Activated T-helper 1 cell treated with anti-CD3 and anti-CD28 coated beads, Interleukin-12 subunit alpha, Interleukin-12 subunit beta, Interleukin-2, Interleukin-4 antibody, amounts not matched to agents 30 ng/mL and 10 ng/mL and 1 ng/mL, durations not matched to agents 14 hours and 24 hours and 36 hours (primary cell): ENCODE measurements around the gene HBG1. TPM values are rescaled to one million over a fixed set of nuclear protein-coding genes. Genes with fewer than 3 reads are reported as not detected.
"Not testable (repeated sequence)": the region's sequence is repeated elsewhere in the genome, so short reads cannot be mapped to it uniquely, and the experiment has no call there.

Experiments
- DNase-seq: peaks from one replicate; pipeline ENCODE4 v3.0.0; 2021; ENCODE audit warnings: low spot score
- H3K27ac Mint-ChIP-seq: one replicate; pipeline ENCODE4 v1.8.0; 2021; ENCODE audit warnings: mild to moderate bottlenecking, mixed read lengths
- H3K27me3 Mint-ChIP-seq: one replicate; pipeline ENCODE4 v1.8.0; 2022; ENCODE audit warnings: mild to moderate bottlenecking, moderate library complexity, mixed read lengths; ENCODE audit not compliant: insufficient read depth
- H3K36me3 Mint-ChIP-seq: one replicate; pipeline ENCODE4 v1.8.0; 2021; ENCODE audit warnings: low read depth, mixed read lengths
- H3K4me1 Mint-ChIP-seq: one replicate; pipeline ENCODE4 v1.8.0; 2021; ENCODE audit warnings: low read depth, mixed read lengths
- H3K4me3 Mint-ChIP-seq: one replicate; pipeline ENCODE4 v1.8.0; 2021; ENCODE audit warnings: mild to moderate bottlenecking, moderate library complexity, mixed read lengths
- H3K9me3 Mint-ChIP-seq: one replicate; pipeline ENCODE4 v1.8.0; 2021; ENCODE audit warnings: mixed read lengths
- intact Hi-C: fragments of 100-400 bp; cut with micrococcal nuclease; formaldehyde crosslinking; loops from one replicate; pipeline ENCODE4 v1.15.1; 2024
- total RNA-seq: library from RNA; stranded (reverse); gene quantifications from 2 replicates; pipeline ENCODE4 v1.2.3, GENCODE V29; 2022

The HBG1 gene
- total RNA-seq, 1 donor from 2014 or later, result not detected

- no peak overlapping the region for H3K4me3 Mint-ChIP-seq
- H3K4me1 Mint-ChIP-seq, result no peaks in the 10 kb centered on the region
- H3K27ac Mint-ChIP-seq, result no peak overlapping the region
- H3K27me3 Mint-ChIP-seq, result no peaks in the 10 kb centered on the region
- intact Hi-C loops, result no loop called here
- DNase-seq, result no peak
- H3K36me3 Mint-ChIP-seq, result no peaks in the 10 kb centered on the region
- H3K9me3 Mint-ChIP-seq, result no peaks in the 10 kb centered on the region
Measured at GRCh38 chr11:5250543-5251204, 1.0 kb upstream of the HBG1 start.

GRCh38 chr11:5248498-5248897, 1.2 kb downstream of the HBG1 start:
- H3K27ac Mint-ChIP-seq, intact Hi-C loops, H3K4me1 Mint-ChIP-seq: not testable (repeated sequence)

GRCh38 chr11:5247472-5248192, 2.0 kb downstream of the HBG1 start:
- H3K36me3 Mint-ChIP-seq, result no peaks in the 10 kb centered on the region
- no peak overlapping the region for H3K4me3 Mint-ChIP-seq
- no peaks in the 10 kb centered on the region for H3K4me1 Mint-ChIP-seq
- intact Hi-C loops, result no loop called here
- no peak overlapping the region for H3K27ac Mint-ChIP-seq
- peaks cover 2% of the 10 kb centered on the region for H3K27me3 Mint-ChIP-seq
- H3K9me3 Mint-ChIP-seq, result no peaks in the 10 kb centered on the region
- no peak for DNase-seq

More at GRCh38 chr11:5248498-5248897, 1.2 kb downstream of the HBG1 start:
- H3K9me3 Mint-ChIP-seq, H3K36me3 Mint-ChIP-seq, H3K4me3 Mint-ChIP-seq, H3K27me3 Mint-ChIP-seq, DNase-seq: not testable (repeated sequence)

- Mint-ChIP-seq H3K27ac (no peak overlapping the region), H3K27me3 (peaks cover 2% of the 10 kb centered on the region), H3K9me3 (no peaks in the 10 kb centered on the region), H3K36me3 (no peaks in the 10 kb centered on the region), H3K4me3 (no peak overlapping the region), H3K4me1 (no peaks in the 10 kb centered on the region)
- DNase-seq, result no peak
- intact Hi-C loops, result no loop called here
Measured at GRCh38 chr11:5246772-5247471, 2.7 kb downstream of the HBG1 start.

- intact Hi-C loops, result no loop called here
- no peak overlapping the region for H3K27ac Mint-ChIP-seq
- no peak for DNase-seq
- no peaks in the 10 kb centered on the region for H3K9me3 Mint-ChIP-seq
- no peak overlapping the region for H3K4me3 Mint-ChIP-seq
- no peaks in the 10 kb centered on the region for H3K36me3 Mint-ChIP-seq
- H3K27me3 Mint-ChIP-seq, result peaks cover 2% of the 10 kb centered on the region
- H3K4me1 Mint-ChIP-seq, result no peaks in the 10 kb centered on the region
Measured at GRCh38 chr11:5245155-5245554, 4.5 kb downstream of the HBG1 start.

- Mint-ChIP-seq H3K4me1 (no peaks in the 10 kb centered on the region), H3K27ac (no peak overlapping the region), H3K27me3 (peaks cover 2% of the 10 kb centered on the region), H3K4me3 (no peak overlapping the region), H3K9me3 (no peaks in the 10 kb centered on the region), H3K36me3 (no peaks in the 10 kb centered on the region)
- intact Hi-C loops, result no loop called here
- DNase-seq, result no peak
Measured at GRCh38 chr11:5243816-5244180, 5.9 kb downstream of the HBG1 start.

GRCh38 chr11:5242933-5243815, 6.5 kb downstream of the HBG1 start:
- intact Hi-C loops, result no loop called here
- Mint-ChIP-seq H3K27me3 (peaks cover 2% of the 10 kb centered on the region), H3K27ac (no peak overlapping the region), H3K4me3 (no peak overlapping the region), H3K4me1 (no peaks in the 10 kb centered on the region), H3K9me3 (no peaks in the 10 kb centered on the region), H3K36me3 (no peaks in the 10 kb centered on the region)
- no peak for DNase-seq

GRCh38 chr11:5242208-5242607, 7.4 kb downstream of the HBG1 start:
- no peaks in the 10 kb centered on the region for H3K9me3 Mint-ChIP-seq
- H3K4me1 Mint-ChIP-seq, result no peaks in the 10 kb centered on the region
- no peak overlapping the region for H3K4me3 Mint-ChIP-seq
- no peak for DNase-seq
- intact Hi-C loops, result no loop called here
- no peaks in the 10 kb centered on the region for H3K36me3 Mint-ChIP-seq
- no peak overlapping the region for H3K27ac Mint-ChIP-seq
- peaks cover 2% of the 10 kb centered on the region for H3K27me3 Mint-ChIP-seq

GRCh38 chr11:5241458-5241857, 8.2 kb downstream of the HBG1 start:
- DNase-seq, result no peak
- Mint-ChIP-seq H3K9me3 (no peaks in the 10 kb centered on the region), H3K4me1 (no peaks in the 10 kb centered on the region), H3K27ac (no peak overlapping the region), H3K27me3 (peaks cover 2% of the 10 kb centered on the region), H3K36me3 (no peaks in the 10 kb centered on the region), H3K4me3 (no peak overlapping the region)
- intact Hi-C loops, result no loop called here

GRCh38 chr11:5240458-5240857, 9.2 kb downstream of the HBG1 start:
- H3K4me3 Mint-ChIP-seq, result no peak overlapping the region

GRCh38 chr11:5240056-5240455, 9.6 kb downstream of the HBG1 start:
- no peak for DNase-seq
- H3K27ac Mint-ChIP-seq, result no peak overlapping the region
- no peaks in the 10 kb centered on the region for H3K27me3 Mint-ChIP-seq
- no peaks in the 10 kb centered on the region for H3K4me1 Mint-ChIP-seq
- no peaks in the 10 kb centered on the region for H3K36me3 Mint-ChIP-seq
- H3K9me3 Mint-ChIP-seq, result no peaks in the 10 kb centered on the region
- no peak overlapping the region for H3K4me3 Mint-ChIP-seq
- intact Hi-C loops, result no loop called here

More at GRCh38 chr11:5240458-5240857, 9.2 kb downstream of the HBG1 start:
- Mint-ChIP-seq H3K4me1 (no peaks in the 10 kb centered on the region), H3K27ac (no peak overlapping the region), H3K9me3 (no peaks in the 10 kb centered on the region), H3K27me3 (peaks cover 1% of the 10 kb centered on the region), H3K36me3 (no peaks in the 10 kb centered on the region)
- intact Hi-C loops, result no loop called here
- DNase-seq, result no peak

- Mint-ChIP-seq H3K4me1 (peaks cover 6% of the 10 kb centered on the region), H3K27me3 (no peaks in the 10 kb centered on the region), H3K27ac (no peak overlapping the region), H3K36me3 (no peaks in the 10 kb centered on the region), H3K9me3 (no peaks in the 10 kb centered on the region), H3K4me3 (no peak overlapping the region)
- DNase-seq, result no peak
- intact Hi-C loops, result no loop called here
Measured at GRCh38 chr11:5239046-5239445, 10.6 kb downstream of the HBG1 start.
